ENCODE measurements around the gene SLC16A13. TPM values are rescaled to one million over a fixed set of nuclear protein-coding genes. Genes with fewer than 3 reads are reported as not detected.

The SLC16A13 gene
- total and polyA plus RNA-seq, 2 of the 8 experiments (the other 6 are each of a cell fraction or from before 2014, with no cell fraction given), result 5.4 to 5.8 TPM

- POLR2A ChIA-PET (ENCODE audit: partially characterized antibody), result interaction anchor here (1.6 kb wide), 1 partner anchor 11 kb away, joined by 5 read pairs; no protein-coding TSS in a partner anchor
- H3K27me3 ChIP-seq (replicated peaks in 1 of 4; ENCODE audit: control insufficient read depth in 3 of 4, extremely low read depth in 1 of 4, insufficient read depth in 3 of 4, low read length in 3 of 4), result no peaks in the 10 kb centered on the region
- no peak for TF ChIP-seq CREB1 (IDR thresholded peaks at IDR 0.05)
- TF ChIP-seq NRF1 (IDR thresholded peaks at IDR 0.05; ENCODE audit: low read depth, low read length), result no peak
- no peak for TF ChIP-seq SIRT6 (IDR thresholded peaks at IDR 0.05; ENCODE audit: low read length)
- no peak for TF ChIP-seq EGR1 (IDR thresholded peaks at IDR 0.05; ENCODE audit: borderline replicate concordance, low read depth, low read length)
- no peak for TF ChIP-seq JUND (IDR thresholded peaks at IDR 0.05; ENCODE audit: low read length)
- no peak for TF ChIP-seq RFX5 (IDR thresholded peaks at IDR 0.05; ENCODE audit: borderline replicate concordance, low read depth, low read length)
- no peak for TF ChIP-seq SP1 (IDR thresholded peaks at IDR 0.05; ENCODE audit: low read depth, low read length)
- no peak for TF ChIP-seq SRF (IDR thresholded peaks at IDR 0.05; ENCODE audit: low read depth, low read length)
- no peak for TF ChIP-seq ASH2L (IDR thresholded peaks at IDR 0.05; ENCODE audit: low read length)
- no peak for TF ChIP-seq TAF1 (IDR thresholded peaks at IDR 0.05; ENCODE audit: low read depth, low read length)
- TF ChIP-seq POLR2A (IDR thresholded peaks at IDR 0.05; ENCODE audit: control extremely low read depth in 1 of 2, low read depth in 2 of 2, low read length in 2 of 2), result no peak
- TF ChIP-seq TEAD4 (IDR thresholded peaks at IDR 0.05; ENCODE audit: low read depth, low read length), result no peak
- no peak for TF ChIP-seq CBX8 (IDR thresholded peaks at IDR 0.05; ENCODE audit: borderline replicate concordance, low read depth, low read length)
- no peak for TF ChIP-seq ZNF274 (IDR thresholded peaks at IDR 0.05; ENCODE audit: borderline replicate concordance, extremely low read depth, low read length)
- no peak for TF ChIP-seq SIX5 (IDR thresholded peaks at IDR 0.05; ENCODE audit: low read depth, low read length)
- TF ChIP-seq SP4 (IDR thresholded peaks at IDR 0.05; ENCODE audit: low read length), result no peak
- TF ChIP-seq POU5F1 (IDR thresholded peaks at IDR 0.05; ENCODE audit: low read depth, low read length), result no peak
Observed at GRCh38 chr17:7081341-7082062, 45.7 kb downstream of the SLC16A13 start.

More at GRCh38 chr17:7081341-7082062, 45.7 kb downstream of the SLC16A13 start:
- 92% methylated on average over 16 of the region's 16 CpGs; no CpG with 5 or more reads in 1 of the 2 experiments for WGBS, 2 experiments (ENCODE audit: extremely low coverage in 1 of 2, insufficient coverage in 1 of 2, insufficient read length in 1 of 2, insufficient replicate concordance in 2 of 2, low coverage in 1 of 2, low lambda C conversion rate in 2 of 2, missing lambda C conversion rate in 1 of 2)
- Histone ChIP-seq H3K23ac (ENCODE audit: insufficient read length) (no peak overlapping the region), H3K14ac (ENCODE audit: insufficient read length) (no peak overlapping the region), H3K79me1 (ENCODE audit: low read depth, low read length) (no peaks in the 10 kb centered on the region), H4K91ac (replicated peaks; ENCODE audit: insufficient read length, low read length) (no peak overlapping the region), H3K36me3 (ENCODE audit: control insufficient read depth in 2 of 4, insufficient read depth in 4 of 4, low read length in 3 of 4) (no peaks in the 10 kb centered on the region), H3K27ac (ENCODE audit: low read depth, low read length) (no peak overlapping the region), H3K9me3 (ENCODE audit: insufficient read depth in 2 of 2, low read depth in 1 of 2, low read length in 1 of 2) (no peaks in the 10 kb centered on the region), H3K9ac (replicated peaks in 1 of 4; ENCODE audit: extremely low read depth in 1 of 4, low read depth in 3 of 4, low read length in 3 of 4) (no peak overlapping the region), H3K4ac (replicated peaks; ENCODE audit: insufficient read length, low read depth, low read length) (no peak overlapping the region), H2BK120ac (replicated peaks; ENCODE audit: low read depth, low read length) (no peak overlapping the region), H3K4me3 (ENCODE audit: extremely low read depth in 1 of 4, insufficient read depth in 2 of 4, low read depth in 3 of 4, low read length in 4 of 4) (no peak overlapping the region), H3K18ac (ENCODE audit: extremely low read depth, low read length) (no peak overlapping the region), H2AFZ (ENCODE audit: low read length) (no peak overlapping the region), H3K23me2 (ENCODE audit: low read depth, low read length) (no peaks in the 10 kb centered on the region), H3K4me2 (ENCODE audit: insufficient read depth in 1 of 2, low read depth in 2 of 2, low read length in 2 of 2) (no peak overlapping the region), H4K5ac (ENCODE audit: insufficient read length, low read depth, low read length) (no peak overlapping the region), H3K4me1 (replicated peaks in 1 of 4; ENCODE audit: control insufficient read depth in 3 of 4, insufficient read depth in 4 of 4, low read length in 3 of 4) (no peaks in the 10 kb centered on the region), H3K79me2 (ENCODE audit: control insufficient read depth in 1 of 2, insufficient read depth in 2 of 2, low read length in 2 of 2) (no peaks in the 10 kb centered on the region), H2BK15ac (ENCODE audit: low read length) (no peak overlapping the region), H2AK5ac (ENCODE audit: low read depth, low read length) (no peak overlapping the region), H2BK12ac (ENCODE audit: low read depth, low read length) (no peak overlapping the region), H4K8ac (ENCODE audit: extremely low read depth, insufficient read depth, low read length) (no peak overlapping the region), H4K20me1 (replicated peaks in 1 of 2; ENCODE audit: control insufficient read depth in 1 of 2, insufficient read depth in 2 of 2, low read length in 2 of 2) (no peaks in the 10 kb centered on the region), H3K56ac (replicated peaks; ENCODE audit: insufficient read length, low read depth, low read length) (no peak overlapping the region), H2BK5ac (ENCODE audit: low read depth, low read length) (no peak overlapping the region), H2BK20ac (ENCODE audit: low read length) (no peak overlapping the region)
- DNase-seq (ENCODE audit: low read depth in 1 of 2, low spot score in 2 of 2), result no peak
- FAIRE-seq, result no peak
- CTCF ChIA-PET (ENCODE audit: partially characterized antibody), result interaction anchor here (0.6 to 1.4 kb wide), 6 partner anchors 11 to 628 kb away, joined by 3 to 5 read pairs (median 3); no protein-coding TSS in a partner anchor

Measured in H1 (cell line).